ENCODE results near the gene KBTBD12.

The KBTBD12 gene

GRCh38 chr3:128012050-128012449, 97.0 kb downstream of the KBTBD12 start:
- no peaks in the 10 kb centered on the region for H3K9me3 ChIP-seq (ENCODE audit: control insufficient read depth, low read length)
- peaks cover 8% of the 10 kb centered on the region for H3K4me1 ChIP-seq (ENCODE audit: control insufficient read depth, insufficient read depth, low read length)
- H3K4me3 ChIP-seq (ENCODE audit: low read length): no peak overlapping the region
- no peaks in the 10 kb centered on the region for H3K36me3 ChIP-seq (ENCODE audit: control insufficient read depth, insufficient read depth, low read length)
- no peaks in the 10 kb centered on the region for H3K27me3 ChIP-seq (ENCODE audit: control insufficient read depth, insufficient read depth, low read length)
- H3K9ac ChIP-seq (ENCODE audit: low read length): no peak overlapping the region

- peaks cover 8% of the 10 kb centered on the region for H3K4me1 ChIP-seq (ENCODE audit: control insufficient read depth, insufficient read depth, low read length)
- H3K9me3 ChIP-seq (ENCODE audit: control insufficient read depth, low read length): no peaks in the 10 kb centered on the region
- no peaks in the 10 kb centered on the region for H3K36me3 ChIP-seq (ENCODE audit: control insufficient read depth, insufficient read depth, low read length)
- H3K4me3 ChIP-seq (ENCODE audit: low read length): no peak overlapping the region
- H3K27me3 ChIP-seq (ENCODE audit: control insufficient read depth, insufficient read depth, low read length): no peaks in the 10 kb centered on the region
- no peak overlapping the region for H3K9ac ChIP-seq (ENCODE audit: low read length)
Observed at GRCh38 chr3:128014548-128014947, 99.5 kb downstream of the KBTBD12 start.

DNA sequence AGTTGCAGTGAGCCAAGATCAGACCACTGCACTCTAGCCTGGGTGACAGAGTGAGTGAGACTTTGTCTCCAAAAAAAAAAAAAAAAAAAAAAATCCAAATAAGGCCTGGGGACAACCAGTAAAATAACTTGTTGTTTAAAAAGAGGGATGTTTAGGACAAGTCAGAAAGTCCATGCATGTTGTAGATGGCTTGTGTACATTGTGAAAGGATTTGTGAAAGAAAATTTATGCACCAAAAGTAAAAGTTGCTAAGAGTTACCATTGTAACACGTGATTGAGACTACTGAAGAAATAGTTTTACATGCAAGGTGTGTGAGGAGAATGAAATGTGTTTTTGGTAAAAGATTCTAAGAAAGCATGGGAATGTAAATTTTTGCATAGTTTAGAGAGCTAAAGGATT, 101.5 kb downstream of the KBTBD12 start:
- H3K9me3 ChIP-seq (ENCODE audit: control insufficient read depth, low read length): no peaks in the 10 kb centered on the region
- H3K27me3 ChIP-seq (ENCODE audit: control insufficient read depth, insufficient read depth, low read length): no peaks in the 10 kb centered on the region
- H3K9ac ChIP-seq (ENCODE audit: low read length): no peak overlapping the region
- H3K4me3 ChIP-seq (ENCODE audit: low read length): no peak overlapping the region
- no peaks in the 10 kb centered on the region for H3K36me3 ChIP-seq (ENCODE audit: control insufficient read depth, insufficient read depth, low read length)
- H3K4me1 ChIP-seq (ENCODE audit: control insufficient read depth, insufficient read depth, low read length): peaks cover 5% of the 10 kb centered on the region

DNA sequence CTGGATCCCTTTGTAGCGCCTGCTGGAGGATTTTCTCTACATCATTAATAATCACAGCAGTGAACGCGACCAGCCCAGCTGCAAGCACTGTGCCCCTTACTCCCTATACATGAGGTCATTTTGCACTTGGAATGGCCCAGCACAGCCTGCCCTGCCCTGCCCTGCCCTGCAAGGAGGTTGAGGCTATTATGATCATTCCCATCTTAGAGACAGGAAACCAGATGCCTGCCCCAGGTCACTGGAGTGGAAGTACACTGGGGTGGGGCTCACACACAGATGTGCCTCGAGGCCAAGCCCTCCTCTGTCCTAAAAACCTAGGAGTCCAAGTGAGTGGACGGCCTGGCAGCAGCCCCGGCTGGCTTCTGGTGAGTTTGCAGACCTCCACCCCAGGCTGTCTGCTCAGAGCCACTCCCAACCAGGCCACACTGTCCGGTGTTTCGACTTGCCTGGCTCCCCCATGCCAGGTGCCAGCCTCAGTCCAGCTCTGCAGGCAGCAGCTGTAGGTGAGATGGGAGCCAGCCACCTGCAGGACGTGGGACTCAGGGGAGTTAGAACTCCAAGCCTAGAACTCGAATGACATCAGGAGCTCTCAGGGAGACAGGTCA, 106.8 kb downstream of the KBTBD12 start:
- Histone ChIP-seq H3K4me3 (ENCODE audit: low read length) (no peak overlapping the region), H3K9me3 (ENCODE audit: control insufficient read depth, low read length) (no peaks in the 10 kb centered on the region), H3K27me3 (ENCODE audit: control insufficient read depth, insufficient read depth, low read length) (peaks cover 9% of the 10 kb centered on the region), H3K9ac (ENCODE audit: low read length) (no peak overlapping the region), H3K4me1 (ENCODE audit: control insufficient read depth, insufficient read depth, low read length) (no peaks in the 10 kb centered on the region), H3K36me3 (ENCODE audit: control insufficient read depth, insufficient read depth, low read length) (no peaks in the 10 kb centered on the region)

GRCh38 chr3:128033102-128033501, 118.1 kb downstream of the KBTBD12 start:
- H3K9ac ChIP-seq (ENCODE audit: low read length): no peak overlapping the region
- H3K4me3 ChIP-seq (ENCODE audit: low read length): no peak overlapping the region
- no peaks in the 10 kb centered on the region for H3K27me3 ChIP-seq (ENCODE audit: control insufficient read depth, insufficient read depth, low read length)
- H3K36me3 ChIP-seq (ENCODE audit: control insufficient read depth, insufficient read depth, low read length): no peaks in the 10 kb centered on the region
- no peaks in the 10 kb centered on the region for H3K9me3 ChIP-seq (ENCODE audit: control insufficient read depth, low read length)
- no peaks in the 10 kb centered on the region for H3K4me1 ChIP-seq (ENCODE audit: control insufficient read depth, insufficient read depth, low read length)

DNA sequence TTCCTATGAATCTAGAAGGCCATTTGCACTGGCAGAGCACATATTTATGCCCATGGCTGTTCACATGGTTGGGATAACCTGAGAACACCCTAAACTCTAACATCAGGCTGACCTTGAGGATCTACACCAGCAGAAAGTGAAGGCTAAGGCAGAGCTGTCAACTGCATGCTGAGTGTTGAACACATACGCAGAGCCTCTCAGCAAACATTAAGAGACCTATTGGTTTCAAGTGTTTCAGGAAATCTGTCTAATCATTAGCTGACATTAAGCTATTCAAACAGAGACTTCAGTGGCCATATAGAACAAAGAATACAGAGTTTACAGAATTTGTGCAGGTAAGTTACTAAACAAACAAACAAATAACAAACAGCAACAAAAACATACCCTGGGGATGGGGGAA, 121.1 kb downstream of the KBTBD12 start:
- no peaks in the 10 kb centered on the region for H3K27me3 ChIP-seq (ENCODE audit: control insufficient read depth, insufficient read depth, low read length)
- H3K9ac ChIP-seq (ENCODE audit: low read length): no peak overlapping the region
- H3K4me1 ChIP-seq (ENCODE audit: control insufficient read depth, insufficient read depth, low read length): no peaks in the 10 kb centered on the region
- H3K9me3 ChIP-seq (ENCODE audit: control insufficient read depth, low read length): no peaks in the 10 kb centered on the region
- H3K36me3 ChIP-seq (ENCODE audit: control insufficient read depth, insufficient read depth, low read length): no peaks in the 10 kb centered on the region
- H3K4me3 ChIP-seq (ENCODE audit: low read length): no peak overlapping the region

Measured in mucosa of stomach (tissue), 1 donor.